K562 (cell line): Measurements from ENCODE around the gene XPO4. TPM values are rescaled to one million over a fixed set of nuclear protein-coding genes. Genes with fewer than 3 reads are reported as not detected.

ENCODE experiments used
- ATAC-seq: fragments of 200-7000 bp; cut with Tn5 transposase; 3 replicates; pipeline ENCODE4 v1.9.1; 2020; ENCODE audit warnings: moderate library complexity
- BruUV-seq: library from RNA; stranded (reverse); fragments of 400-500 nt; replicated peaks from 2 replicates; lab custom pipeline; 2021; lab: Mats Ljungman, UMichigan
- CTCF ChIA-PET: fragments of 300-600 bp; formaldehyde crosslinking; extraction: SDS; loops from one replicate; lab custom pipeline; 2021; ENCODE audit warnings: low intra/inter-chr PET ratio; lab: Yijun Ruan, JAX
- POLR2A ChIA-PET: fragments of 300-600, 350-650 bp; sonication (Branson Sonifier 250); formaldehyde crosslinking; extraction: SDS; loops from one replicate; lab custom pipeline; 2021; ENCODE audit warnings: antibody characterized with exemption, inconsistent platforms; lab: Yijun Ruan, JAX
- DNase-seq, 4 experiments: peaks; one replicate each; pipeline versions ENCODE4 v3.0.0 to v3.0.0-alpha.2; 2011 to 2018; ENCODE audit warnings: low spot score in 3 of 4, mixed read lengths in 3 of 4; ENCODE audit errors: extremely low read depth in 1 of 4
- FAIRE-seq: peaks from 2 replicates; lab custom pipeline; 2011; peaks lifted over from hg19 to GRCh38; lab: Jason Lieb, UNC
- H2AFZ ChIP-seq: 2 replicates; pipeline ENCODE4 v1.6.0; 2011; ENCODE audit warnings: low read depth, low read length, control low read depth, inconsistent platforms
- H3K27ac ChIP-seq: fragments of 200-600 bp; 3 replicates; pipeline ENCODE4 v1.8.0; 2011; ENCODE audit warnings: low read depth, mild to moderate bottlenecking, control low read depth, inconsistent platforms, low read length, moderate library complexity, mixed read lengths; ENCODE audit errors: extremely low read depth
- H3K27me3 ChIP-seq, 2 experiments: fragments of 300-600 bp in 1 of 2; 2 replicates in 1 of 2; 3 replicates in 1 of 2; pipeline versions ENCODE4 v1.6.0 to v1.8.0; 2011; ENCODE audit warnings: inconsistent platforms in 2 of 2, low read length in 2 of 2, mild to moderate bottlenecking in 1 of 2, mixed read lengths in 1 of 2, moderate library complexity in 1 of 2; ENCODE audit not compliant: control insufficient read depth in 2 of 2, insufficient read depth in 2 of 2
- H3K36me3 ChIP-seq: fragments of 300-600 bp; 3 replicates; pipeline ENCODE4 v1.8.0; 2011; ENCODE audit warnings: mild to moderate bottlenecking, low read length, inconsistent platforms; ENCODE audit not compliant: control insufficient read depth, insufficient read depth
- H3K4me1 ChIP-seq, 2 experiments: fragments of 200-600 bp in 1 of 2; replicated peaks in 1 of 2; 2 replicates in 1 of 2; 3 replicates in 1 of 2; pipeline versions ENCODE4 v1.5.1 to v1.8.0; 2011; ENCODE audit warnings: inconsistent platforms in 2 of 2, low read length in 2 of 2, mild to moderate bottlenecking in 1 of 2, mixed read lengths in 1 of 2, moderate library complexity in 1 of 2; ENCODE audit not compliant: control insufficient read depth in 2 of 2, insufficient read depth in 2 of 2
- H3K4me2 ChIP-seq: 2 replicates; pipeline ENCODE4 v1.6.1; 2011; ENCODE audit warnings: low read length, control low read depth, inconsistent platforms, mixed read lengths; ENCODE audit not compliant: insufficient read depth
- H3K4me3 ChIP-seq: fragments of 200-600 bp; sonication (generic), shearing (Covaris generic); 2 replicates; pipeline ENCODE4 v1.5.1; 2016; ENCODE audit warnings: control low read depth, inconsistent platforms
- H3K79me2 ChIP-seq: fragments of 200-600 bp; 3 replicates; pipeline ENCODE4 v1.8.0; 2011; ENCODE audit warnings: low read length, inconsistent platforms; ENCODE audit not compliant: control insufficient read depth, insufficient read depth
- H3K9ac ChIP-seq, 2 experiments: 2 replicates each; pipeline versions ENCODE4 v1.6.0 to v1.6.1; 2011; ENCODE audit warnings: low read depth in 2 of 2, low read length in 2 of 2, control low read depth in 1 of 2, inconsistent platforms in 1 of 2, mild to moderate bottlenecking in 1 of 2, mixed read lengths in 1 of 2; ENCODE audit not compliant: insufficient read depth in 1 of 2
- H3K9me1 ChIP-seq: one replicate; pipeline ENCODE4 v1.6.0; 2011; ENCODE audit warnings: inconsistent platforms, mild to moderate bottlenecking, low read length, moderate library complexity; ENCODE audit not compliant: control insufficient read depth, insufficient read depth
- H3K9me3 ChIP-seq: replicated peaks from 2 replicates; pipeline ENCODE4 v1.5.1; 2011; ENCODE audit warnings: low read depth, low read length, inconsistent platforms; ENCODE audit not compliant: control insufficient read depth, insufficient read depth
- H4K20me1 ChIP-seq: replicated peaks from 2 replicates; pipeline ENCODE4 v1.6.1; 2011; ENCODE audit warnings: low read length, inconsistent platforms, mixed read lengths; ENCODE audit not compliant: control insufficient read depth, insufficient read depth
- JUN ChIP-seq, 2 experiments: sonication (generic) in 1 of 2; formaldehyde crosslinking in 1 of 2; IDR thresholded peaks; 2 replicates each; pipeline versions ENCODE4 v1.6.1 to v1.8.0; 2012 to 2022; ENCODE audit warnings: borderline replicate concordance in 2 of 2, mild to moderate bottlenecking in 2 of 2, improper control_type of control experiment in 1 of 2, low read depth in 1 of 2, low read length in 1 of 2, missing genetic modification reagents in 1 of 2
- ZFP1 ChIP-seq: fragments of 450-650 bp; formaldehyde crosslinking; IDR thresholded peaks from 2 replicates; pipeline ENCODE4 v1.4.0; 2020; ENCODE audit warnings: mild to moderate bottlenecking, mixed read lengths
- ZNF12 ChIP-seq: sonication (generic); formaldehyde crosslinking; IDR thresholded peaks from 2 replicates; pipeline ENCODE4 v1.4.0; 2020; ENCODE audit warnings: mild to moderate bottlenecking, missing genetic modification reagents
- WGBS: fragments of 100-300 bp; shearing (Covaris generic); methylation state at CpG from one replicate; pipeline ENCODE4 v1.1.6; 2016; ENCODE audit warnings: low coverage, mixed read lengths; ENCODE audit not compliant: insufficient coverage; ENCODE audit errors: missing lambda C conversion rate; 5-methylcytosine and 5-hydroxymethylcytosine counted together
- in situ Hi-C: fragments of 300-500 bp; cut with MboI; formaldehyde crosslinking; loops from 4 replicates; pipeline ENCODE4 v1.15.0; 2018; ENCODE audit warnings: inconsistent platforms, mixed read lengths
- intact Hi-C: fragments of 100-400 bp; cut with micrococcal nuclease; formaldehyde crosslinking; loops from 2 replicates; pipeline ENCODE4 v1.14.2; 2022
- polyA plus RNA-seq, 8 experiments: library from polyadenylated mRNA; depleted of rRNA in 4 of 8; stranded (reverse) in 5 of 8; unstranded in 3 of 8; fragments of >200 nt; fragmentation: Nextera tagmentation in 2 of 8; fragmentation: Illumina TruSeq in 1 of 8; extraction: Ambion mirVana in 2 of 8; extraction: Trizol in 1 of 8; gene quantifications; 2 replicates each; pipeline versions ENCODE4 v1.2.1 to v1.2.3, GENCODE V29; 2011 to 2014; ENCODE audit warnings: inconsistent platforms in 1 of 8, missing spikeins in 1 of 8
- total RNA-seq, 7 experiments: library from RNA; depleted of rRNA in 6 of 7; stranded (reverse); fragments of >200 nt in 6 of 7; fragmentation: Illumina TruSeq in 2 of 7; extraction: Trizol in 2 of 7; gene quantifications; 2 replicates each; pipeline versions ENCODE4 v1.2.1 to v1.2.3, GENCODE V29; 2011 to 2021; ENCODE audit warnings: low replicate concordance in 1 of 7
- TF ChIP-seq, protein P1 (sequence below): sonication (generic); formaldehyde crosslinking; IDR thresholded peaks from 2 replicates; pipeline ENCODE4 v1.8.0; 2022; ENCODE audit warnings: missing genetic modification reagents, mild to moderate bottlenecking, borderline replicate concordance

The XPO4 gene
- total and polyA plus RNA-seq, 9 of the 15 experiments (the other 6 are each of a cell fraction or from before 2014, with no cell fraction given): 5.5 to 25.1 (median 17.5) TPM

DNA sequence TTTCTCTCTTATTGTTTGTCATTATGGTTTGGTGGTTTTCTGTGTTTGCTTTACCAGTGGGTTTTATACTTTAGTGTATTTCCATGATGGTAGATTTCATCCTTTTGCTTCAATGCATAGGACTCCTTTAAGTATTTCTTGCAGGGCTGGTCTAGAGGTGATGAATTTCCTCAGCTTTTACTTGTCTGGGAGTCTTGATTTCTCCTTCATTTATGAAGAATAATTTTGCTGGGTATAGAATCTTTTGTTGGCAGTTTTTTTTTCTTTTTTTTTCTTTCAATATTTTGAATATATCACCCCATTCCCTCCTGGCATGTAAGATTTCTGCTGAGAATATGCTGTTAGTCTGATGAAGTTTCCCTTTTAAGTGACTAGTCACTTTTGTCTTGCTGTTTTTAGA, 148.5 kb downstream of the XPO4 start:
- no TSS peak for BruUV-seq
- in situ Hi-C loops: no loop called here

DNA sequence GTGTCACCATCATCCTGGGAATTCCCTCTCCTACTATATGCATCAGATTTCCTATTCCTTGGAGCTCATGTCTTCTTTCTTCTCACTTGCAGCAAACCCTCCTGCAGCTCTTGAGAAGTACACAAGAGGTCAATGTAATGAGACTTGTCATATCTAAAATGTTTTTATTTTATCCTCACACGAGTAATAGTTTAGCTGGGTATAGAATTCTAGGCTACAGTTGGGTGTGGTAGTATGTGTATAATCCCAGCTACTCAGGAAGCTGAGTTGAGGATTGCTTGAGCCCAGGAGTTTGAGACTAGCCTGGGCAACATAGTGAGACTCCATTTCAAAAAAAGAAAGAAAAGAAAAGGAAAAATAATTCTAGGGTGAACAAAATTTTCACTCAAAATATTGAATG, 153.2 kb downstream of the XPO4 start:
- H3K9me1 ChIP-seq: no peaks in the 10 kb centered on the region
- no peak overlapping the region for H3K9ac ChIP-seq
- H2AFZ ChIP-seq: no peak overlapping the region
- H3K4me2 ChIP-seq: no peak overlapping the region
- no peak for TF ChIP-seq ZNF12 (CRISPR knock-in tag)
- TF ChIP-seq JUN (IDR thresholded peaks at IDR 0.05; ENCODE audit: borderline replicate concordance, low read depth, low read length): no peak
- no peak for TF ChIP-seq JUN (CRISPR knock-in tag; IDR thresholded peaks at IDR 0.05; ENCODE audit: borderline replicate concordance)
- TF ChIP-seq ZFP1 (CRISPR knock-in tag): peak; percentile 71; the same call in 1 of the 2 replicates
- TF ChIP-seq, all 486 proteins: peak for 1
- no peak for ATAC-seq
- DNase-seq: no peak
- POLR2A ChIA-PET: no interaction called here
- Histone ChIP-seq H3K4me1 (no peaks in the 10 kb centered on the region), H3K27me3 (no peaks in the 10 kb centered on the region), H3K36me3 (no peaks in the 10 kb centered on the region), H3K9me3 (no peaks in the 10 kb centered on the region; the same call in 1 of the 2 replicates), H3K4me3 (no peak overlapping the region), H3K27ac (no peak overlapping the region), H4K20me1 (no peaks in the 10 kb centered on the region), H3K79me2 (no peaks in the 10 kb centered on the region)
- intact Hi-C loops: no loop called here
- BruUV-seq: no TSS peak
- CTCF ChIA-PET: no interaction called here
- WGBS: 0% methylated on average over 1 of the region's 1 CpG
- FAIRE-seq: no peak
- in situ Hi-C loops: no loop called here

More for the DNA sequence above, 148.5 kb downstream of the XPO4 start:
- DNase-seq: no peak
- intact Hi-C loops: no loop called here
- Histone ChIP-seq H3K79me2 (no peaks in the 10 kb centered on the region), H3K4me2 (no peak overlapping the region), H3K27ac (no peak overlapping the region), H3K9me3 (no peaks in the 10 kb centered on the region; the same call in none of the 2 replicates), H2AFZ (no peak overlapping the region), H3K9me1 (no peaks in the 10 kb centered on the region), H3K9ac (no peak overlapping the region), H4K20me1 (no peaks in the 10 kb centered on the region), H3K4me3 (no peak overlapping the region), H3K36me3 (no peaks in the 10 kb centered on the region), H3K4me1 (no peaks in the 10 kb centered on the region), H3K27me3 (no peaks in the 10 kb centered on the region)
- TF ChIP-seq, protein P1, sequence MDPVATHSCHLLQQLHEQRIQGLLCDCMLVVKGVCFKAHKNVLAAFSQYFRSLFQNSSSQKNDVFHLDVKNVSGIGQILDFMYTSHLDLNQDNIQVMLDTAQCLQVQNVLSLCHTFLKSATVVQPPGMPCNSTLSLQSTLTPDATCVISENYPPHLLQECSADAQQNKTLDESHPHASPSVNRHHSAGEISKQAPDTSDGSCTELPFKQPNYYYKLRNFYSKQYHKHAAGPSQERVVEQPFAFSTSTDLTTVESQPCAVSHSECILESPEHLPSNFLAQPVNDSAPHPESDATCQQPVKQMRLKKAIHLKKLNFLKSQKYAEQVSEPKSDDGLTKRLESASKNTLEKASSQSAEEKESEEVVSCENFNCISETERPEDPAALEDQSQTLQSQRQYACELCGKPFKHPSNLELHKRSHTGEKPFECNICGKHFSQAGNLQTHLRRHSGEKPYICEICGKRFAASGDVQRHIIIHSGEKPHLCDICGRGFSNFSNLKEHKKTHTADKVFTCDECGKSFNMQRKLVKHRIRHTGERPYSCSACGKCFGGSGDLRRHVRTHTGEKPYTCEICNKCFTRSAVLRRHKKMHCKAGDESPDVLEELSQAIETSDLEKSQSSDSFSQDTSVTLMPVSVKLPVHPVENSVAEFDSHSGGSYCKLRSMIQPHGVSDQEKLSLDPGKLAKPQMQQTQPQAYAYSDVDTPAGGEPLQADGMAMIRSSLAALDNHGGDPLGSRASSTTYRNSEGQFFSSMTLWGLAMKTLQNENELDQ (CRISPR knock-in tag): no peak
- CTCF ChIA-PET: no interaction called here
- POLR2A ChIA-PET: no interaction called here
- no peak for FAIRE-seq
- ATAC-seq: no peak
